Common myeloid progenitor, CD34-positive (primary cell): ENCODE data around the gene XYLB.
"Not testable (repeated sequence)": the region's sequence is repeated elsewhere in the genome, so short reads cannot be mapped to it uniquely, and the experiment has no call there.

Experiments
- CTCF ChIA-PET: fragments of 350-600 bp; sonication (Branson Sonifier 250); formaldehyde crosslinking; loops from one replicate; lab custom pipeline; 2021; ENCODE audit warnings: antibody characterized with exemption; lab: Charles Lee
- POLR2A ChIA-PET: fragments of 350-600 bp; sonication (Branson Sonifier 250); formaldehyde crosslinking; loops from one replicate; lab custom pipeline; 2021; ENCODE audit warnings: antibody characterized with exemption; lab: Charles Lee
- DNase-seq, 3 donors: peaks; one replicate each; pipeline versions ENCODE4 v3.0.0 to v3.0.0-alpha.2; 2013
- H3K27ac ChIP-seq, 2 experiments: 1 replicate in 1 of 2; 2 replicates in 1 of 2; pipeline ENCODE4 v1.7.0; 2013; ENCODE audit warnings: inconsistent platforms in 2 of 2, low read length in 2 of 2, mild to moderate bottlenecking in 2 of 2, low read depth in 1 of 2, moderate library complexity in 1 of 2; ENCODE audit not compliant: severe bottlenecking in 2 of 2, insufficient read depth in 1 of 2, poor library complexity in 1 of 2
- H3K27me3 ChIP-seq, 5 experiments: replicated peaks in 2 of 5; 1 replicate in 3 of 5; 2 replicates in 2 of 5; pipeline versions ENCODE4 v1.6.1 to v1.7.0; 2013; ENCODE audit warnings: low read length in 4 of 5, mild to moderate bottlenecking in 2 of 5, moderate library complexity in 2 of 5, inconsistent platforms in 1 of 5; ENCODE audit not compliant: insufficient read depth in 5 of 5, control insufficient read depth in 4 of 5
- H3K36me3 ChIP-seq, 4 experiments: 1 replicate in 2 of 4; 2 replicates in 2 of 4; pipeline versions ENCODE4 v1.6.1 to v1.7.0; 2013; ENCODE audit warnings: low read length in 3 of 4, control low read depth in 1 of 4, mild to moderate bottlenecking in 1 of 4; ENCODE audit not compliant: control insufficient read depth in 4 of 4, insufficient read depth in 4 of 4
- H3K4me1 ChIP-seq, 4 experiments: 1 replicate in 3 of 4; 2 replicates in 1 of 4; pipeline versions ENCODE4 v1.6.1 to v1.7.1; 2013; ENCODE audit warnings: low read length in 3 of 4, mild to moderate bottlenecking in 3 of 4, control low read depth in 1 of 4, inconsistent platforms in 1 of 4, moderate library complexity in 1 of 4; ENCODE audit not compliant: control insufficient read depth in 4 of 4, insufficient read depth in 4 of 4; ENCODE audit errors: control extremely low read depth in 1 of 4
- H3K4me3 ChIP-seq, 7 experiments: 1 replicate in 4 of 7; 2 replicates in 3 of 7; pipeline versions ENCODE4 v1.5.1 to v1.7.0; 2013; ENCODE audit warnings: mild to moderate bottlenecking in 7 of 7, low read length in 6 of 7, moderate library complexity in 6 of 7, inconsistent platforms in 2 of 7, low read depth in 2 of 7, control low read depth in 1 of 7; ENCODE audit not compliant: insufficient read depth in 4 of 7, control insufficient read depth in 1 of 7; ENCODE audit errors: extremely low read depth in 1 of 7
- H3K9me3 ChIP-seq, 5 experiments: 1 replicate in 4 of 5; 2 replicates in 1 of 5; pipeline versions ENCODE4 v1.6.1 to v1.7.1; 2013; ENCODE audit warnings: low read length in 4 of 5, mild to moderate bottlenecking in 2 of 5, inconsistent platforms in 1 of 5, low read depth in 1 of 5, moderate library complexity in 1 of 5; ENCODE audit not compliant: control insufficient read depth in 4 of 5, insufficient read depth in 2 of 5; ENCODE audit errors: control extremely low read depth in 1 of 5
- WGBS: methylation state at CpG from one replicate; pipeline ENCODE4 v1.1.5; 2013; ENCODE audit not compliant: insufficient coverage; 5-methylcytosine and 5-hydroxymethylcytosine counted together

The XYLB gene

GRCh38 chr3:38314764-38315487 lies 31.7 kb upstream of the XYLB start:
- no peak overlapping the region for H3K4me3 ChIP-seq
- ChIA-PET CTCF (interaction anchor here (1.0 kb wide), 1 partner anchor 24 kb away, joined by 3 read pairs; no protein-coding TSS in a partner anchor), POLR2A (no interaction called here)
- H3K27me3 ChIP-seq = no peaks in the 10 kb centered on the region
- no peaks in the 10 kb centered on the region for H3K9me3 ChIP-seq
- H3K4me1 ChIP-seq = peaks cover 0 to 16% (median 12%) of the 10 kb centered on the region in 4 experiments
- H3K27ac ChIP-seq = no peak overlapping the region
- DNase-seq = no peak
- 88% methylated on average over 2 of the region's 5 CpGs for WGBS
- H3K36me3 ChIP-seq = no peaks in the 10 kb centered on the region

DNA sequence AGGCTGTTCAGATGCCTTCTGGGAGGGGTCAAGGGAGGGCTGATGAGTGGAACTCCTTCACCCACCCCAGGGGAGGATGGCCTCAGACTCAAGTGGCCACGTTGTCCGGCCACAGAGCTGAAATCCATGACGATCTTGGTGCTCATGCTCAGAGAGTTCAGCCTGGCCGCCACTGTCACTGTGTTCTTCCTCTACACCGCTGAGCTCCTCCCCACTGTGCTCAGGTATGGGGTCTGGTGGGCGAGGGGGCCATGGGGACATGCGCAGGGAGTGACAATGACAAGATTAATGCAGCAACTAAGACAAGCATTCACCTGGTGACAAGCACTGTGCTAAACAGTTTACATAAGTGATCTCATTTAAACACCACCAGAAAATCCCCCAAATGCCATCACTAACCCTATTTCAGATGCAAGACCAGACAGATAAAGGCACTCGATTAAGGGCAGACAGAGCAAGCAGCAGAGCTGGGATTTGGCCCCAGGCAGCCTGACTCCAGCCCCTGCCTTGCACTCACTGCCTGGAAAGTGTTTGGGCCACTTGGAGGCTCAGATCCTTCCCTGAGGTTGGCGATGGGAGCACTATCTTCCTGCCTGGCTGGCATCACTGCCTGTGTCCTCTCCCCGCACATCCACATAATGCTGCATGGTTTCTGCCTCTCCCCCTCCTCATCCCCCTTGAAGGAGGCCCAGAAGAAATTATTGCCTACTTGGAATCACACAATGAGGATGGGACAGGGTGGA lies 30.9 kb upstream of the XYLB start:
- DNase-seq = no peak
- no peak overlapping the region for H3K4me3 ChIP-seq
- H3K36me3 ChIP-seq = no peaks in the 10 kb centered on the region
- WGBS = 98% methylated on average over 7 of the region's 10 CpGs
- no peaks in the 10 kb centered on the region for H3K9me3 ChIP-seq
- H3K27ac ChIP-seq = no peak overlapping the region
- ChIA-PET POLR2A (no interaction called here), CTCF (interaction anchor here (1.0 kb wide), 1 partner anchor 23 kb away, joined by 3 read pairs; no protein-coding TSS in a partner anchor)
- peaks cover 0 to 16% (median 12%) of the 10 kb centered on the region in 4 experiments for H3K4me1 ChIP-seq
- no peaks in the 10 kb centered on the region for H3K27me3 ChIP-seq

DNA sequence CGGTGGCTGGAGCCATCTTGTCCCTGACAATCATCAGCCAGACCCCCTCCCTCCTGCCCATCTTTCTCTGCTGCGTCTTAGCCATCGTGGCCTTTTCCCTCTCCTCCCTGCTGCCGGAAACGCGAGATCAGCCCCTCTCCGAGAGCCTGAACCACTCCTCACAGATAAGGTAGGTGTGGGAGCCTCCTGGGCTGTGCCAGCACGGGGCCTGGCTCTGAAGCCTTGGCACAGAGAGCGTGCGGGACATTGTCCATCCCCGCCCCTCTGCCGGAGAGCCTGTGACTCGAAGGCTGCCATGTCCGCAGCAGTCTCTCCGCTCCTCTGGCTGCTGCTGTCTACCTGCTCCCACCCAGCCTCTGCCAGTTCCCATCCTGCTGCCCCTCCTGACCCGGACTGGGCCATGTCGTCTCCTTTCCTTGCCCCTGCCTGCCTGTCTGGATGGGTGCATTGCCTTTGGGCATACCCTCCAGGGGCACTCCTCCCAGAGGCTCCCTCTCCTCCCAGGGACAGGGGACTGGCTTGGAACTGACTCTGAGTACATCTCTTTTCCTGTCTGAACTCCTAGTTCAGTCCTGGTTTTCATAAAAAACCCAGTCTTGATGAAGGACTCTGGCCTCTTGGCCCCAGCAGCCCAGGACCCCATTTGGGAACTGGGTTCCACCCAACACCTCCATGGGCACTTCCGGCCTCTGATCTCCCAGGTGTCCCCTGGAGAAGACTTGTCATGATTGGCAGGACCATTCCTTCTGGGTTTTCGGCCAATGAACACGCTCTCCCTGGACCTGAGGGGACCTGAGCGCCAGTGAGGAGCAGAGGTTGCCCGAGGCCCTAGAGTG lies 30.0 kb upstream of the XYLB start:
- CTCF ChIA-PET = no interaction called here
- no peaks in the 10 kb centered on the region for H3K27me3 ChIP-seq
- H3K4me1 ChIP-seq = peaks cover 0 to 16% (median 12%) of the 10 kb centered on the region in 4 experiments

DNA sequence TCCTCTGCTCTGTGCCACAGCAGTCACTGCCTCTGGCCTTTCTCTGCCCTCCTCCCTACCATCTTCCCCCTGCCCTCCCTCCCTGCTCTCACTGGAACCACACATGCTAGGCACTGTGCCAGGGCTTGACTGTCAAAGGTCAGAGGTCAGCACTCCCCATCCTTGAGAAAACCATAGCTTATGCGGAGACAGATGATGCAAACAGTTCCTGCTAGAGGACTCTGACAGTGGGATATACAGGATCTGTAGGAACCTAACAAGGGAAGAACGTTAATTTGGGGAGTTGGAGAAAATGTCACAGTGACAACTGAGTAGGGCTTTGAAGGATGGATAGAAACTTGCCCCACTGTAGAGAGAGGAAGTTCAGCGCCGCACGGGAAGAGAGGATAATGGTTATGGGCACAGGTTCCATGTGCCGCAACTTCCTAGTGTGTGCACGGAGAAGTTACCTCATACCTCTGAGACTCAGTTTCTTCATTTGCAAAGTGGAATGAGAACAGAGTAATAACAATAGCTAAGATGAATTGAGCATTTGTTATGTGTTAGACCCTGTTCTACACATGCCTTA lies 29.3 kb upstream of the XYLB start:
- H3K36me3 ChIP-seq = no peaks in the 10 kb centered on the region
- H3K27me3 ChIP-seq = no peaks in the 10 kb centered on the region
- no peak overlapping the region for H3K4me3 ChIP-seq
- ChIA-PET CTCF (no interaction called here), POLR2A (no interaction called here)
- H3K27ac ChIP-seq = no peak overlapping the region
- peaks cover 0 to 4% (median 0%) of the 10 kb centered on the region in 5 experiments for H3K9me3 ChIP-seq
- WGBS = 100% methylated on average over 5 of the region's 7 CpGs
- H3K4me1 ChIP-seq = peaks cover 0 to 16% (median 12%) of the 10 kb centered on the region in 4 experiments
- no peak for DNase-seq

More for the DNA sequence above, 30.0 kb upstream of the XYLB start:
- no peak overlapping the region for H3K4me3 ChIP-seq
- WGBS = 95% methylated on average over 19 of the region's 22 CpGs
- H3K27ac ChIP-seq = no peak overlapping the region
- no peak for DNase-seq
- peaks cover 0 to 2% (median 0%) of the 10 kb centered on the region in 5 experiments for H3K9me3 ChIP-seq
- H3K36me3 ChIP-seq = no peaks in the 10 kb centered on the region
- POLR2A ChIA-PET = no interaction called here

DNA sequence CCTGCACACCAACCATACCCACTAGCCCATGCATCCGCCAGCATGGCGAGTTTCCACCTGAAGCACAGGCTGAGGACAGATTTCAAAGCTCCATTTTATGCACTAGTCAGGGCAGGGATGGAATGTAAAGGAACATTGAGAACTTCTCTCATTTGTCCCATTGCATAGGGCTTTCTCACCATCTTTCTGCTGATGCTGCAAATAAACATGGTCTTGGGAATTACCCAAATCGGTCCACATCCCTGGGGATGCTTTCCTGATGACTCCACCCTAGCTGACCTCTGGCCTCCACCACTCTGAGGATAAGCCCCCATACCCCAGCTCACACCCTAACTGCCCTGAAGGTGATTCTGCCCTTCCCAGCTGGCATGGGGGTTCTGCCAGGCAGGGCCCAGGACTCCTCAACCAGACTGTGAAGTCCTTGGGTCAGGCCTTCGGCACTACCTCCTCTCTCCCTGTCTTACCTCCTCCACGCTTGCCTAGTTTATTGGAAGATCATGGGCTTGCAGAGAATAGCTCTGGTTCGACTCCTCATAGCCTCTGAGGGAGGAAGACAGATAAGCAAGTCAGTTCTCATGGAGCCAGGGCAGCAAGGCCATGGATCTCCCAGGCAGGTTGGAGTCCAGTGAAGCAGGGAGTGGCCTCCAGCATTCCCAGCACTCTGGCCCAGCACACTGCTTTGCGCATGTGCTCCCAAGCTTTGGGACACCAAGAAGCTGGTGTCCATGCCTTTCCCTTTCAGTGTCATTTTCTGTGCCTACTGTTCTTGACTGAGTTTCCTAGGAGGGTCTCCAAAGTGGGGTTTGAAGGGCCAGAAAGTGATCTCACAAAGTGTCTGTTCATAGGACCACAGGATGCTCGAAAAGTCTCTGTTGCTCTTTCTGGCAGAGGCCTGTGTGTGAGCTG lies 27.6 kb upstream of the XYLB start:
- H3K27ac ChIP-seq = no peak overlapping the region
- H3K9me3 ChIP-seq = peaks cover 0 to 4% (median 2%) of the 10 kb centered on the region in 5 experiments
- no peak overlapping the region for H3K4me3 ChIP-seq
- DNase-seq = no peak
- ChIA-PET CTCF (interaction anchor here (1.0 to 1.1 kb wide), 3 partner anchors 21 to 96 kb away, joined by 3 to 4 read pairs (median 3); no protein-coding TSS in a partner anchor), POLR2A (interaction anchor here (0.5 kb wide), 1 partner anchor 20 kb away, joined by 3 read pairs; no protein-coding TSS in a partner anchor)
- H3K4me1 ChIP-seq = peaks cover 0 to 8% (median 6%) of the 10 kb centered on the region in 4 experiments
- H3K27me3 ChIP-seq = no peaks in the 10 kb centered on the region
- 96% methylated on average over 7 of the region's 8 CpGs for WGBS
- H3K36me3 ChIP-seq = no peaks in the 10 kb centered on the region

DNA sequence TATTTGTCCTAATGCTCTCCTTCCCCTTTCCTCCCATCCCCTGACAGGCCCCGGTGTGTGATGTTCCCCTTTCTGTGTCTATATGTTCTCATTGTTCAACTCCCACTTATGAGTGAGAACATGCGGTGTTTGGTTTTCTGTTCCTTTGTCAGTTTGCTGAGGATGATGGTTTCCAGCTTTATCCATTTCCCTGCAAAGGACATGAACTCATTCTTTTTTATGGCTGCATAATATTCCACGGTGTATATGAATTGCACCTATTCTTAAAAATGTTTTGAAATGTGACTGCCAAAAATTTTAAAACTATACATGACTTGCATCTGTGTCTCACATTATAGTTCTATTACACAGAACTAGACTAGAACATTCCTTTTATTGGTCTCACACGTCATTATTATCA lies 25.9 kb upstream of the XYLB start:
- CTCF ChIA-PET, H3K9me3 ChIP-seq, DNase-seq, POLR2A ChIA-PET, H3K4me3 ChIP-seq, H3K27me3 ChIP-seq, H3K36me3 ChIP-seq, H3K27ac ChIP-seq, H3K4me1 ChIP-seq: not testable (repeated sequence)
- WGBS = no CpG with 5 or more reads among the region's 4 CpGs
